A673 (cell line): ENCODE data around the gene OR10K1.

Experiments used
- CTCF ChIP-seq: fragments of 300-800, 200-600 bp; sonication (generic); conservative IDR thresholded peaks from 2 replicates; pipeline ENCODE4 v1.5.1; 2017; ENCODE audit warnings: low read depth, mild to moderate bottlenecking, antibody characterized with exemption, low read length, moderate library complexity, mixed read lengths
- EZH2 ChIP-seq: fragments of 200-600 bp; sonication (generic); IDR thresholded peaks from 2 replicates; pipeline ENCODE4 v1.6.1; 2017; ENCODE audit warnings: borderline replicate concordance, low read depth, mild to moderate bottlenecking, mixed read lengths, antibody characterized with exemption, low read length; ENCODE audit not compliant: poor library complexity, severe bottlenecking

GRCh38 chr1:158485455-158485854 is 23.8 kb downstream of the OR10K1 start:
- TF ChIP-seq CTCF, result no peak
- TF ChIP-seq EZH2, result no peak
